SJSA1 (cell line): ENCODE results near the gene MAD2L2. TPM values are rescaled to one million over a fixed set of nuclear protein-coding genes. Genes with fewer than 3 reads are reported as not detected.
"Not testable (repeated sequence)": the region's sequence is repeated elsewhere in the genome, so short reads cannot be mapped to it uniquely, and the experiment has no call there.

Source experiments
- DNase-seq, 2 experiments: peaks; one replicate each; pipeline ENCODE4 v3.0.0-alpha.2; 2015 to 2020; ENCODE audit warnings: low spot score in 2 of 2, low read depth in 1 of 2
- H3K27ac ChIP-seq: fragments of 250-450 bp; sonication (Bioruptor Pico); 2 replicates; pipeline ENCODE4 v1.5.1; 2020; ENCODE audit warnings: mild to moderate bottlenecking, moderate library complexity
- H3K27me3 ChIP-seq: fragments of 250-450 bp; sonication (Bioruptor Pico); replicated peaks from 2 replicates; pipeline ENCODE4 v1.5.1; 2020; ENCODE audit warnings: mild to moderate bottlenecking, moderate library complexity
- H3K36me3 ChIP-seq: fragments of 250-450 bp; sonication (Bioruptor Pico); 2 replicates; pipeline ENCODE4 v1.5.1; 2020; ENCODE audit warnings: mild to moderate bottlenecking
- H3K4me1 ChIP-seq: fragments of 250-450 bp; sonication (Bioruptor Pico); replicated peaks from 2 replicates; pipeline ENCODE4 v1.6.1; 2021; ENCODE audit warnings: mild to moderate bottlenecking
- H3K4me3 ChIP-seq: fragments of 250-450 bp; sonication (Bioruptor Pico); 2 replicates; pipeline ENCODE4 v1.5.1; 2020; ENCODE audit warnings: mild to moderate bottlenecking
- H3K9me3 ChIP-seq: fragments of 250-450 bp; sonication (Bioruptor Pico); replicated peaks from 2 replicates; pipeline ENCODE4 v1.5.1; 2020; ENCODE audit warnings: mild to moderate bottlenecking
- total RNA-seq: library from RNA; depleted of rRNA; stranded (reverse); fragments of >200 nt; shearing (Covaris generic); gene quantifications from 2 replicates; pipeline ENCODE4 v1.2.3, GENCODE V29; 2014

The MAD2L2 gene
- total RNA-seq, 1 experiment from 2014 or later, result 132 TPM

- no peak overlapping the region for H3K27ac ChIP-seq
- H3K4me3 ChIP-seq, result no peak overlapping the region
- peaks cover 8% of the 10 kb centered on the region for H3K4me1 ChIP-seq
- no peak for DNase-seq
- H3K27me3 ChIP-seq, result peaks cover 36% of the 10 kb centered on the region
- no peaks in the 10 kb centered on the region for H3K9me3 ChIP-seq
- no peaks in the 10 kb centered on the region for H3K36me3 ChIP-seq
Observed at GRCh38 chr1:11649624-11650330, 31.2 kb downstream of the MAD2L2 start.

GRCh38 chr1:11649237-11649623 is 31.7 kb downstream of the MAD2L2 start:
- peaks cover 33% of the 10 kb centered on the region for H3K27me3 ChIP-seq
- H3K27ac ChIP-seq, result no peak overlapping the region
- H3K9me3 ChIP-seq, result no peaks in the 10 kb centered on the region
- no peaks in the 10 kb centered on the region for H3K36me3 ChIP-seq
- H3K4me3 ChIP-seq, result no peak overlapping the region
- DNase-seq, result no peak
- H3K4me1 ChIP-seq, result peaks cover 8% of the 10 kb centered on the region

- H3K9me3 ChIP-seq, result no peaks in the 10 kb centered on the region
- no peak overlapping the region for H3K4me3 ChIP-seq
- H3K27ac ChIP-seq, result no peak overlapping the region
- H3K4me1 ChIP-seq, result peaks cover 8% of the 10 kb centered on the region
- DNase-seq, result no peak
- no peaks in the 10 kb centered on the region for H3K36me3 ChIP-seq
- H3K27me3 ChIP-seq, result peaks cover 31% of the 10 kb centered on the region
Observed at GRCh38 chr1:11648732-11649158, 32.2 kb downstream of the MAD2L2 start.

GRCh38 chr1:11648039-11648438 is 32.9 kb downstream of the MAD2L2 start:
- Histone ChIP-seq H3K27me3 (peaks cover 31% of the 10 kb centered on the region), H3K36me3 (no peaks in the 10 kb centered on the region), H3K9me3 (no peaks in the 10 kb centered on the region), H3K27ac (no peak overlapping the region), H3K4me3 (no peak overlapping the region), H3K4me1 (peaks cover 8% of the 10 kb centered on the region)
- no peak for DNase-seq

GRCh38 chr1:11647333-11647732 is 33.6 kb downstream of the MAD2L2 start:
- Histone ChIP-seq H3K4me3 (no peak overlapping the region), H3K36me3 (no peaks in the 10 kb centered on the region), H3K27me3 (peaks cover 34% of the 10 kb centered on the region), H3K4me1 (peaks cover 8% of the 10 kb centered on the region), H3K9me3 (no peaks in the 10 kb centered on the region), H3K27ac (no peak overlapping the region)
- no peak for DNase-seq

- no peaks in the 10 kb centered on the region for H3K9me3 ChIP-seq
- H3K27me3 ChIP-seq, result peaks cover 39% of the 10 kb centered on the region
- no peak overlapping the region for H3K27ac ChIP-seq
- DNase-seq, result no peak
- peaks cover 8% of the 10 kb centered on the region for H3K4me1 ChIP-seq
- no peaks in the 10 kb centered on the region for H3K36me3 ChIP-seq
- H3K4me3 ChIP-seq, result no peak overlapping the region
Observed at GRCh38 chr1:11646317-11646716, 34.6 kb downstream of the MAD2L2 start.

- peak; percentile 35 to 80 for DNase-seq
- Histone ChIP-seq H3K36me3 (no peaks in the 10 kb centered on the region), H3K4me1 (peaks cover 8% of the 10 kb centered on the region)
Observed at GRCh38 chr1:11645670-11646265, 35.2 kb downstream of the MAD2L2 start.

GRCh38 chr1:11645270-11645669 is 35.7 kb downstream of the MAD2L2 start:
- H3K9me3 ChIP-seq, result no peaks in the 10 kb centered on the region
- H3K4me1 ChIP-seq, result peaks cover 3% of the 10 kb centered on the region
- DNase-seq, result no peak
- H3K4me3 ChIP-seq, result no peak overlapping the region
- H3K27ac ChIP-seq, result no peak overlapping the region
- H3K27me3 ChIP-seq, result peaks cover 33% of the 10 kb centered on the region
- no peaks in the 10 kb centered on the region for H3K36me3 ChIP-seq

More at GRCh38 chr1:11645670-11646265, 35.2 kb downstream of the MAD2L2 start:
- H3K27ac ChIP-seq, result no peak overlapping the region
- no peaks in the 10 kb centered on the region for H3K9me3 ChIP-seq
- H3K27me3 ChIP-seq, result peaks cover 35% of the 10 kb centered on the region
- H3K4me3 ChIP-seq, result no peak overlapping the region

- peaks cover 28% of the 10 kb centered on the region for H3K27me3 ChIP-seq
- H3K4me3 ChIP-seq, result no peak overlapping the region
- no peak for DNase-seq
- no peaks in the 10 kb centered on the region for H3K9me3 ChIP-seq
- H3K4me1 ChIP-seq, result no peaks in the 10 kb centered on the region
- no peak overlapping the region for H3K27ac ChIP-seq
- H3K36me3 ChIP-seq, result no peaks in the 10 kb centered on the region
Observed at GRCh38 chr1:11643782-11644181, 37.2 kb downstream of the MAD2L2 start.

GRCh38 chr1:11642418-11643017 is 38.4 kb downstream of the MAD2L2 start:
- H3K27me3 ChIP-seq, result peaks cover 33% of the 10 kb centered on the region
- H3K4me3 ChIP-seq, H3K4me1 ChIP-seq, H3K27ac ChIP-seq, H3K36me3 ChIP-seq, H3K9me3 ChIP-seq: not testable (repeated sequence)
- peak in 1 of 2 experiments; percentile 49 for DNase-seq

GRCh38 chr1:11641776-11642305 is 39.1 kb downstream of the MAD2L2 start:
- no peaks in the 10 kb centered on the region for H3K9me3 ChIP-seq
- no peaks in the 10 kb centered on the region for H3K36me3 ChIP-seq
- no peak overlapping the region for H3K4me3 ChIP-seq
- no peak for DNase-seq
- H3K27ac ChIP-seq, result no peak overlapping the region
- no peaks in the 10 kb centered on the region for H3K4me1 ChIP-seq
- peaks cover 33% of the 10 kb centered on the region for H3K27me3 ChIP-seq

GRCh38 chr1:11640944-11641343 is 40.0 kb downstream of the MAD2L2 start:
- no peak for DNase-seq
- Histone ChIP-seq H3K27me3 (peaks cover 39% of the 10 kb centered on the region), H3K4me1 (no peaks in the 10 kb centered on the region), H3K9me3 (no peaks in the 10 kb centered on the region), H3K36me3 (no peaks in the 10 kb centered on the region), H3K4me3 (no peak overlapping the region), H3K27ac (no peak overlapping the region)

GRCh38 chr1:11640101-11640500 is 40.8 kb downstream of the MAD2L2 start:
- Histone ChIP-seq H3K36me3 (no peaks in the 10 kb centered on the region), H3K27me3 (peaks cover 41% of the 10 kb centered on the region), H3K9me3 (no peaks in the 10 kb centered on the region), H3K4me1 (no peaks in the 10 kb centered on the region), H3K27ac (no peak overlapping the region), H3K4me3 (no peak overlapping the region)
- DNase-seq, result no peak

GRCh38 chr1:11639372-11639771 is 41.6 kb downstream of the MAD2L2 start:
- Histone ChIP-seq H3K27me3 (peaks cover 41% of the 10 kb centered on the region), H3K4me3 (no peak overlapping the region), H3K27ac (no peak overlapping the region), H3K9me3 (no peaks in the 10 kb centered on the region), H3K36me3 (no peaks in the 10 kb centered on the region), H3K4me1 (no peaks in the 10 kb centered on the region)
- DNase-seq, result no peak
